RWPE2 (cell line): ENCODE results near the gene DCUN1D4.
A peak's percentile ranks its signal among the peaks of the same experiment; 100 is the strongest.

ENCODE experiments used
- ATAC-seq: fragments of 200-7000 bp; cut with Tn5 transposase; 3 replicates; pipeline ENCODE4 v1.9.1; 2021; ENCODE audit warnings: low read depth
- DNase-seq: peaks from one replicate; pipeline ENCODE4 v3.0.0-alpha.2; 2020; ENCODE audit warnings: low spot score
- H3K27ac ChIP-seq: fragments of 450-650 bp; 2 replicates; pipeline ENCODE4 v1.5.1; 2017; ENCODE audit warnings: mild to moderate bottlenecking; ENCODE audit not compliant: poor library complexity, severe bottlenecking
- H3K27me3 ChIP-seq: fragments of 250-450 bp; sonication (Bioruptor Pico); 2 replicates; pipeline ENCODE4 v1.5.1; 2021; ENCODE audit warnings: mild to moderate bottlenecking, moderate library complexity; ENCODE audit not compliant: insufficient read depth, poor library complexity, severe bottlenecking
- H3K36me3 ChIP-seq: fragments of 250-450 bp; sonication (Bioruptor Pico); 2 replicates; pipeline ENCODE4 v1.5.1; 2020; ENCODE audit warnings: low read depth, mild to moderate bottlenecking, moderate library complexity
- H3K4me1 ChIP-seq: fragments of 250-450 bp; sonication (Bioruptor Pico); 2 replicates; pipeline ENCODE4 v1.5.1; 2021; ENCODE audit warnings: mild to moderate bottlenecking, moderate library complexity; ENCODE audit not compliant: insufficient read depth, poor library complexity, severe bottlenecking
- H3K4me3 ChIP-seq: fragments of 250-450 bp; sonication (Bioruptor Pico); 2 replicates; pipeline ENCODE4 v1.5.1; 2021; ENCODE audit warnings: mild to moderate bottlenecking, moderate library complexity; ENCODE audit not compliant: severe bottlenecking
- H3K9me3 ChIP-seq: fragments of 250-450 bp; sonication (Bioruptor Pico); 2 replicates; pipeline ENCODE4 v1.5.1; 2021; ENCODE audit warnings: mild to moderate bottlenecking, moderate library complexity; ENCODE audit not compliant: severe bottlenecking
- TF ChIP-seq, protein P1 (sequence below): fragments of 450-650 bp; IDR thresholded peaks from one replicate; pipeline ENCODE4 v1.5.1; 2017; ENCODE audit warnings: mild to moderate bottlenecking, moderate library complexity; ENCODE audit not compliant: poor library complexity, severe bottlenecking

DCUN1D4 gene

DNA sequence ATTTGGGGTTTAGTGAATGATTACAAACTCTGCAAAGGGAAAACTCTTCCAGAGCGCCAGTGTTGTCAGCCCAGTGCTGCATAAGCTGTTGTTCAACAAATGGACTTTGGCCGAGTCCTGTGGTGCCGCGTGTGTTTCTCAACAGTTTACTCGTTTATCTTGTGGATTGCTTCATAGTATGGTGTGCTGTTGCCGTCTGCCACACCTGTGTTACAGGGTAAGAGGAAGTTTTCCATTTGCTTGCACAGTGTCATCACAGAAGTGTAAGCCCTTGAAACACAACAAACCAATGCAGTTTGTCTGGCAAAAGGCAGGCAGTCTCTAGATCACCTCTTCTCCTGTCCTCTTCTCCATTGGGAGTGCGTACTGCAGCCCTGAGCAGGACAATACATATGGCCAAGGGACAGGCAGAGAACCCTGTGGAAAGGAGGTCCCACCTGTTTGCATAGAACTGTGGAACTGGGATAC, 66.3 kb downstream of the DCUN1D4 start:
- DNase-seq, result no peak
- H3K27ac ChIP-seq, result no peak overlapping the region

GRCh38 chr4:51918251-51918650, 75.3 kb downstream of the DCUN1D4 start:
- Histone ChIP-seq H3K9me3 (no peaks in the 10 kb centered on the region), H3K4me1 (no peaks in the 10 kb centered on the region), H3K36me3 (peaks cover 23% of the 10 kb centered on the region), H3K27me3 (no peaks in the 10 kb centered on the region), H3K4me3 (no peak overlapping the region), H3K27ac (no peak overlapping the region)
- DNase-seq, result no peak
- ATAC-seq, result peak; percentile 35; the same call in 1 of the 3 replicates
- TF ChIP-seq, protein P1, sequence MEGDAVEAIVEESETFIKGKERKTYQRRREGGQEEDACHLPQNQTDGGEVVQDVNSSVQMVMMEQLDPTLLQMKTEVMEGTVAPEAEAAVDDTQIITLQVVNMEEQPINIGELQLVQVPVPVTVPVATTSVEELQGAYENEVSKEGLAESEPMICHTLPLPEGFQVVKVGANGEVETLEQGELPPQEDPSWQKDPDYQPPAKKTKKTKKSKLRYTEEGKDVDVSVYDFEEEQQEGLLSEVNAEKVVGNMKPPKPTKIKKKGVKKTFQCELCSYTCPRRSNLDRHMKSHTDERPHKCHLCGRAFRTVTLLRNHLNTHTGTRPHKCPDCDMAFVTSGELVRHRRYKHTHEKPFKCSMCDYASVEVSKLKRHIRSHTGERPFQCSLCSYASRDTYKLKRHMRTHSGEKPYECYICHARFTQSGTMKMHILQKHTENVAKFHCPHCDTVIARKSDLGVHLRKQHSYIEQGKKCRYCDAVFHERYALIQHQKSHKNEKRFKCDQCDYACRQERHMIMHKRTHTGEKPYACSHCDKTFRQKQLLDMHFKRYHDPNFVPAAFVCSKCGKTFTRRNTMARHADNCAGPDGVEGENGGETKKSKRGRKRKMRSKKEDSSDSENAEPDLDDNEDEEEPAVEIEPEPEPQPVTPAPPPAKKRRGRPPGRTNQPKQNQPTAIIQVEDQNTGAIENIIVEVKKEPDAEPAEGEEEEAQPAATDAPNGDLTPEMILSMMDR, result no peak

More for the DNA sequence above, 66.3 kb downstream of the DCUN1D4 start:
- H3K4me1 ChIP-seq, result no peaks in the 10 kb centered on the region
- no peak overlapping the region for H3K4me3 ChIP-seq
- no peaks in the 10 kb centered on the region for H3K9me3 ChIP-seq
- no peak for ATAC-seq
- peaks cover 91% of the 10 kb centered on the region for H3K36me3 ChIP-seq
- H3K27me3 ChIP-seq, result no peaks in the 10 kb centered on the region
- TF ChIP-seq, protein P1, result no peak

DNA sequence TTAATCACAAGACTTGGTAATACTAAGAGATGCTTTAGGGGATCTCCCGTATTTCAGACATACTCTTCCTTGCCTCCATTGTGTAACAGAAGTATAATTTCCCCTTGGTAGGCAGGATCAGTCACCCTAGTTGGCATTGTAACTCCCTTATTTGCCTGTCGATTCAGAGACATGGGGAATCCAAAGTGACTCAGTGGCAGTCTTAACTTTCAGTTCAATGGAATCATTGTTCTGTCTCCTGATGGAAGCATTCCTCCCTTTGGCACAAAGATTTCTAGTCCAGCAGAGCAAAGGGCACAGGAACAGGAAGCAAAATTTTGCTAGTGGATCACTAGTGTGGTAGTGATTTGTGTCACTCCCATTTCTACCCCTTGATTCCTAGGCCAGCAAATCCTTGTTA, 80.4 kb downstream of the DCUN1D4 start:
- Histone ChIP-seq H3K27me3 (no peaks in the 10 kb centered on the region), H3K27ac (no peak overlapping the region), H3K36me3 (no peaks in the 10 kb centered on the region), H3K9me3 (no peaks in the 10 kb centered on the region), H3K4me1 (no peaks in the 10 kb centered on the region), H3K4me3 (no peak overlapping the region)
- ATAC-seq, result no peak
- TF ChIP-seq, protein P1, result no peak
- no peak for DNase-seq

DNA sequence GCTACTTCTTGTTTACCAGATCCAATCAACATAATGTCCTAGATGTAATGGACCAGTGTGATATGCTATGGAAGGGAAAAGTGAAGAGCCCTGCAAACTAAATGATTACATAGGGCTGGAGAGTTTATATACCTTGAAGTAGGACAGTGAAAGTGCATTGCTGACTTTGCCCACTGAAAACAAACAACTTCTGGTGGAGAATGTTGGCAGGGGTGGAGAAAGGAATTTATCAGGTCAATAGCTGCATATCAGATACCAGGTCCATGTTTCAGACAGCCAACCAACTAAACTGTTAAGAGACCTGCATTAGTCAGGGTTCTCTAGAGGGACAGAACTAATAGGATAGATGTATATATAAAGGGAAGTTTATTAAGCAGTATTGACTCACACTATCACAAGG, 82.4 kb downstream of the DCUN1D4 start:
- no peaks in the 10 kb centered on the region for H3K9me3 ChIP-seq
- DNase-seq (no peak), ATAC-seq (0 out of 3 replicates have a peak, but pooled peaks have one; percentile 14)
- no peak overlapping the region for H3K27ac ChIP-seq
- H3K4me1 ChIP-seq, result no peaks in the 10 kb centered on the region
- no peaks in the 10 kb centered on the region for H3K27me3 ChIP-seq
- H3K4me3 ChIP-seq, result no peak overlapping the region
- TF ChIP-seq, protein P1, result no peak
- no peaks in the 10 kb centered on the region for H3K36me3 ChIP-seq

- Histone ChIP-seq H3K4me1 (no peaks in the 10 kb centered on the region), H3K4me3 (no peak overlapping the region), H3K36me3 (no peaks in the 10 kb centered on the region), H3K9me3 (no peaks in the 10 kb centered on the region), H3K27me3 (no peaks in the 10 kb centered on the region), H3K27ac (no peak overlapping the region)
- ATAC-seq, result no peak
- TF ChIP-seq, protein P1, result no peak
- no peak for DNase-seq
Observed at GRCh38 chr4:51930557-51930956, 87.6 kb downstream of the DCUN1D4 start.
